ENCODE data around the gene SLC40A1.

The SLC40A1 gene

DNA sequence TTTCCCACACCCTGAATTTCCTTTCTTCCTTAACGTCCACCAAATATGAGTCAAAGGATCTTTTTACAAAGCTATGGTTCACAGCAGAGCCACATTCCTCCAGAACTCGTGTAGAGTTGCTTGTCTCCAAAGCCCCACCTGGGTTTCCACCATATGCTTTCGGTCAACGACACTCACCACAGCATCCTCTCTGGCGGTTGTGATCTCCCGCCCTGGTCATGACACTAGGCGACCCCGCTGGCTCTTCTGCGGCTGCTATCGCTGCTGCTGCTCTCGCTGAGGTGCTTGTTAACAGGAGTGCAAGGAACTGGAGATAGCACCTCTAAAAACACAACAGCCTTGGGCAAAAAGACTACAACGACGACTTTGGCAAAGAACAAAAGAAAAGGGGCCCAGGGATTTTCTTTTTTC is 340 bp downstream of the SLC40A1 start:
- DNase-seq (ENCODE audit: low read depth), result peak; percentile 91
- H3K4me3 ChIP-seq (ENCODE audit: low read depth, low read length), result peak overlapping the region; percentile 79

DNA sequence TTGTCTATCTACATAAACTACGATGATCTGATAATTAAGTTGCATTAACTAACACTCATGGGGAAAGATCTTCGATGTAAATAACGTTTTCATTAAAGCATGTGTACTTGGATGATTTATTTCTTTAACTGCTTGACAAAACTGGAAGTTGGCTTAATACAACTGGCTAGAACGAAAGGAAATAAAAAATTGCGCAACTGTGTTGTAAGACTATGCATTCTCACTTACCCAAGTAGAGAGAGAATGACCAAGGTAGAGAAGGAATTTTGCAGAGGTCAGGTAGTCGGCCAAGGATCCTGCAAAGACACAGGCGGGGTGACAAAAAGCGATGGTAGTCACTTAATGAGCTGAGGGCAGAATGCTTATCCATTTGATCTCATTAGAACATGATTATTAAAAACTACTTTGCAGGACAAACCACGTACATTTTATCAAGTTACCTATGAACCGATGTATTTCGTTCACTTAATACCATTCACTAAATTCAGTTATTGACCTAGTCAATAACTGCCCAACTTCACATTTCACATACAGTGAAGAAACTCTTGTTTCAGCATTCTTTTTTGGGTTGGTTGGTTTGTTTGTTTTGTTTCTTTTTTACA is 900 bp downstream of the SLC40A1 start:
- H3K4me3 ChIP-seq (ENCODE audit: low read depth, low read length), result peak overlapping the region; percentile 79
- peak; percentile 86 for DNase-seq (ENCODE audit: low read depth)

More for the DNA sequence above, 340 bp downstream of the SLC40A1 start:
- TF ChIP-seq MYC (IDR thresholded peaks at IDR 0.05; ENCODE audit: low read depth, low read length), result peak; percentile 1; the same call in 1 of the 2 replicates
- TF ChIP-seq POLR2A (IDR thresholded peaks at IDR 0.05; ENCODE audit: extremely low read depth, insufficient read length), result no peak

DNA sequence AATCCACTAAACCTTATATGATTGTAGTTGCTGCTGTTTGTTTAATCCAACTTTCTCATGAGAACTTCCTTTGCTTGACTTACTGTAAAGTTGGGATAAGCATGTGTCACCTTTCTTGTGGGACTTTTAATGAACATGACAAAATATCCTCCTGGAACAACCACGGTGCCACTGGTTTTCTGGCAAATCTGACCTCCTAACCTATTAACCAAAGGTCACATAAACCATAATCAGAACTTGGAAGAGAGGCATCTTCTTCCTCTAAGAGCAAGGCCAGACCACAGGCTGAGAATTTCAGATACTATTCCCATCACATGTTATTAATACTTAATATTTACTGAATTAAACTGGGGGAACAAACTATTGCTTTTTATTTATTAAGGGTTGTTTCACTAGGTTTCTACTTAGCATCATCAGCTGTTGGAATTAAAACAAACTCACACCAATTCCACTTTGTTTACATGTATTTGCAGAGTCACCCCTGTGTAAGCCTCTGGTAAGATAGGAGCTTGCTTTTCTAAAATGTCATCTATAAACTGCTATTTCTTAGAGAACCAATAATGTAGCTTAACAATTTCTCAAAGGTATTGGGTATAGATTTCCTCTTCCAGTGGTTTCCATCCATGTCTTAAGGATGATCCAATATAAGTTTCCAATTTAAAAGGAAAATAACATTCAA is 2.2 kb downstream of the SLC40A1 start:
- DNase-seq (ENCODE audit: low read depth), result no peak
- TF ChIP-seq, protein P1, sequence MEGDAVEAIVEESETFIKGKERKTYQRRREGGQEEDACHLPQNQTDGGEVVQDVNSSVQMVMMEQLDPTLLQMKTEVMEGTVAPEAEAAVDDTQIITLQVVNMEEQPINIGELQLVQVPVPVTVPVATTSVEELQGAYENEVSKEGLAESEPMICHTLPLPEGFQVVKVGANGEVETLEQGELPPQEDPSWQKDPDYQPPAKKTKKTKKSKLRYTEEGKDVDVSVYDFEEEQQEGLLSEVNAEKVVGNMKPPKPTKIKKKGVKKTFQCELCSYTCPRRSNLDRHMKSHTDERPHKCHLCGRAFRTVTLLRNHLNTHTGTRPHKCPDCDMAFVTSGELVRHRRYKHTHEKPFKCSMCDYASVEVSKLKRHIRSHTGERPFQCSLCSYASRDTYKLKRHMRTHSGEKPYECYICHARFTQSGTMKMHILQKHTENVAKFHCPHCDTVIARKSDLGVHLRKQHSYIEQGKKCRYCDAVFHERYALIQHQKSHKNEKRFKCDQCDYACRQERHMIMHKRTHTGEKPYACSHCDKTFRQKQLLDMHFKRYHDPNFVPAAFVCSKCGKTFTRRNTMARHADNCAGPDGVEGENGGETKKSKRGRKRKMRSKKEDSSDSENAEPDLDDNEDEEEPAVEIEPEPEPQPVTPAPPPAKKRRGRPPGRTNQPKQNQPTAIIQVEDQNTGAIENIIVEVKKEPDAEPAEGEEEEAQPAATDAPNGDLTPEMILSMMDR (IDR thresholded peaks at IDR 0.05; ENCODE audit: low read depth, low read length), result no peak
- TF ChIP-seq, protein P2, sequence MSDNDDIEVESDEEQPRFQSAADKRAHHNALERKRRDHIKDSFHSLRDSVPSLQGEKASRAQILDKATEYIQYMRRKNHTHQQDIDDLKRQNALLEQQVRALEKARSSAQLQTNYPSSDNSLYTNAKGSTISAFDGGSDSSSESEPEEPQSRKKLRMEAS (IDR thresholded peaks at IDR 0.05; ENCODE audit: low read depth, low read length), result no peak
- no peak for TF ChIP-seq MYC (IDR thresholded peaks at IDR 0.05; ENCODE audit: low read depth, low read length)
- TF ChIP-seq POLR2A (IDR thresholded peaks at IDR 0.05; ENCODE audit: extremely low read depth, insufficient read length), result no peak
- no peak overlapping the region for H3K4me3 ChIP-seq (ENCODE audit: low read depth, low read length)

More for the DNA sequence above, 900 bp downstream of the SLC40A1 start:
- TF ChIP-seq POLR2A (IDR thresholded peaks at IDR 0.05; ENCODE audit: extremely low read depth, insufficient read length) (peak; percentile 19), MYC (IDR thresholded peaks at IDR 0.05; ENCODE audit: low read depth, low read length) (peak; percentile 0)
- TF ChIP-seq, protein P1 (IDR thresholded peaks at IDR 0.05; ENCODE audit: low read depth, low read length), result no peak
- TF ChIP-seq, protein P2 (IDR thresholded peaks at IDR 0.05; ENCODE audit: low read depth, low read length), result peak; percentile 47

DNA sequence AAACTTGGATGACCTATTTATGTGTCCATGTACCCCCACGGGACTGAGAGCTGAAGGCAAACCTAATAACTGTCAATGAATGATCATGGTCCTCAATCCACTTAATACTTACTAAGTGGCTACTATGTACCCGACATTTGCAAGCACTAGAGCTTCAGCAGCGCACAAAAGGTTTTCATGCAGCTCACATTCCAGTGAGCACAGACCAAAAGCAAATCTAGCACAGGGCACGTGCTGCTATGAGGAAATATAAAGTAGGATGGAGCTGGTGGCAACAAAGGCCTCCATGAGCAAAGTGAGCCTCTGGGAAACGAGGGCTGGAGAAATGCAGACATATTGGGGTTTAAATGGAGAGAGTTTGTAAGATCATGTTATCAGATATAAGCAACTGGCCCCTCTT is 3.5 kb downstream of the SLC40A1 start:
- no peak overlapping the region for H3K4me3 ChIP-seq (ENCODE audit: low read depth, low read length)
- TF ChIP-seq MYC (IDR thresholded peaks at IDR 0.05; ENCODE audit: low read depth, low read length), result no peak
- DNase-seq (ENCODE audit: low read depth), result peak; percentile 27

DNA sequence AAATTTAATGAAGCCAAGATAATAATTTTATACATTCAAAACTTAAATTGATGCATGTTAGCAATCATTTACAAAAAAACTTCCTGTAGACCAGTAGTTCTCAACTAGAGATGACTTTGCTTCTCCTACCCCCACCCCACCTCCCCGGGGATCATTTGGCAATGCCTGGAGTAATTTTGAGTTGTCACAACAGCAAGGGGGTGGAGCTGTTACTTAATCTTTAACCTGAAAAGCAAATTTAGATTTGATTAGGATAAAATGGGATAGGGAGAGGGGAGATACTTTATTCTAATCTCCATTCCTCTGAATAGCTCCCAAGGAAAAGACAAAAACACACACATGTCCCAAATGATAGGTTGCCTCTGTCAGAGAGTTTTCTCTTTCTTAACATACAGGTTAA is 4.2 kb downstream of the SLC40A1 start:
- TF ChIP-seq, protein P1 (IDR thresholded peaks at IDR 0.05; ENCODE audit: low read depth, low read length), result no peak
- TF ChIP-seq MYC (IDR thresholded peaks at IDR 0.05; ENCODE audit: low read depth, low read length) (no peak), POLR2A (IDR thresholded peaks at IDR 0.05; ENCODE audit: extremely low read depth, insufficient read length) (no peak)
- TF ChIP-seq, protein P2 (IDR thresholded peaks at IDR 0.05; ENCODE audit: low read depth, low read length), result no peak
- no peak overlapping the region for H3K4me3 ChIP-seq (ENCODE audit: low read depth, low read length)
- DNase-seq (ENCODE audit: low read depth), result peak; percentile 88

DNA sequence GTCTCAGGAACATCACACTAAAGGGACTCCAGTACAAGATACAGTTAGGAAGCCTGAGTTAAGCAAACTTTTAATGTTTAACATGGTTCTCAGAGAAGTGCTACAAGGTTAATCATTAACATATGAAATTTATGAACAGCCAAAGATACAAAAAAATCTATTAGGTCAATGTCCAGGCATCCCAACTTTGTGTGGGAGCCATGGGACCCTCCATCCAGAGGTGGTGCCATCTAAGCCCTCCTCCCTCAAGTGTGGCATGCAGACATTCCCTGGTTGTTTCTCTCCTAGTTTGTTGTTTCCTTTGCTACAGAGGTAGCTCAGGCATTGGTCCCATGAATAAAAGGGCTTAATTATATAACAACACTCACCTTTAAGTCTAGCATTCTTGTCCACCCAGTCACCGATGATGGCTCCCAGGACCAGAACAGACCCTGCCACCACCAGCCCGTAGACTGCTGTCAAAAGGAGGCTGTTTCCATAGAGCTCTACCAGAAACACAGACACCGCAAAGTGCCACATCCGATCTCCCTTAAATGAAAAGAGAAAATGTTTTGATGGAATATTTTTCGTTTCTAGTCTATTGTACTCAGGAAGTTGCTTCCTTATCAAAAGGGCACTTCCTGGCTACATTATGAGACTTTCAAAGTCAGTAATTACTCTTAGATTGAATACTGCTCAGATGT is 5.7 kb downstream of the SLC40A1 start:
- H3K4me3 ChIP-seq (ENCODE audit: low read depth, low read length), result no peak overlapping the region
- DNase-seq (ENCODE audit: low read depth), result no peak
- TF ChIP-seq, protein P1 (IDR thresholded peaks at IDR 0.05; ENCODE audit: low read depth, low read length), result no peak
- TF ChIP-seq, protein P2 (IDR thresholded peaks at IDR 0.05; ENCODE audit: low read depth, low read length), result no peak
- no peak for TF ChIP-seq MYC (IDR thresholded peaks at IDR 0.05; ENCODE audit: low read depth, low read length)
- TF ChIP-seq POLR2A (IDR thresholded peaks at IDR 0.05; ENCODE audit: extremely low read depth, insufficient read length), result no peak

All from NB4 (cell line).